Calu3 (cell line): ENCODE data around the gene GREM2. TPM values are rescaled to one million over a fixed set of nuclear protein-coding genes. Genes with fewer than 3 reads are reported as not detected.

Experiments
- BruUV-seq: library from RNA; stranded (reverse); fragments of 400-500 nt; replicated peaks from 2 replicates; lab custom pipeline; 2021; lab: Mats Ljungman, UMichigan
- CTCF ChIA-PET: fragments of 300-600 bp; sonication (Branson Sonifier 250); formaldehyde crosslinking; loops from one replicate; lab custom pipeline; 2022; ENCODE audit warnings: antibody characterized with exemption; lab: Charles Lee
- DNase-seq: peaks from one replicate; pipeline ENCODE4 v3.0.0; 2022
- H3K27ac Mint-ChIP-seq: one replicate; pipeline ENCODE4 v1.8.0; 2022; ENCODE audit warnings: mixed read lengths; ENCODE audit not compliant: unreplicated experiment
- H3K27me3 Mint-ChIP-seq: one replicate; pipeline ENCODE4 v1.8.0; 2022; ENCODE audit warnings: mixed read lengths; ENCODE audit not compliant: unreplicated experiment
- H3K36me3 Mint-ChIP-seq: one replicate; pipeline ENCODE4 v1.8.0; 2022; ENCODE audit warnings: mild to moderate bottlenecking, moderate library complexity, mixed read lengths; ENCODE audit not compliant: insufficient read depth, unreplicated experiment
- H3K4me1 Mint-ChIP-seq: one replicate; pipeline ENCODE4 v1.8.0; 2022; ENCODE audit warnings: mild to moderate bottlenecking, low read depth, mixed read lengths; ENCODE audit not compliant: unreplicated experiment
- H3K4me3 Mint-ChIP-seq: one replicate; pipeline ENCODE4 v1.8.0; 2022; ENCODE audit warnings: mild to moderate bottlenecking, low read depth, moderate library complexity, mixed read lengths; ENCODE audit not compliant: unreplicated experiment
- H3K9me3 Mint-ChIP-seq: one replicate; pipeline ENCODE4 v1.8.0; 2022; ENCODE audit warnings: low read depth, mixed read lengths; ENCODE audit not compliant: unreplicated experiment
- intact Hi-C: fragments of 100-400 bp; cut with micrococcal nuclease; formaldehyde crosslinking; loops from one replicate; pipeline ENCODE4 v1.10.0; 2022; ENCODE audit not compliant: unreplicated experiment
- total RNA-seq: library from RNA; stranded (reverse); gene quantifications from 2 replicates; pipeline ENCODE4 v1.2.3, GENCODE V29; 2022
- TF ChIP-seq, protein P1 (sequence below): fragments of 200-600 bp; IDR thresholded peaks from one replicate; pipeline ENCODE4 v1.8.0; 2022; ENCODE audit warnings: antibody characterized with exemption; ENCODE audit not compliant: unreplicated experiment

The GREM2 gene
- total RNA-seq, 1 experiment from 2014 or later, result not detected

DNA sequence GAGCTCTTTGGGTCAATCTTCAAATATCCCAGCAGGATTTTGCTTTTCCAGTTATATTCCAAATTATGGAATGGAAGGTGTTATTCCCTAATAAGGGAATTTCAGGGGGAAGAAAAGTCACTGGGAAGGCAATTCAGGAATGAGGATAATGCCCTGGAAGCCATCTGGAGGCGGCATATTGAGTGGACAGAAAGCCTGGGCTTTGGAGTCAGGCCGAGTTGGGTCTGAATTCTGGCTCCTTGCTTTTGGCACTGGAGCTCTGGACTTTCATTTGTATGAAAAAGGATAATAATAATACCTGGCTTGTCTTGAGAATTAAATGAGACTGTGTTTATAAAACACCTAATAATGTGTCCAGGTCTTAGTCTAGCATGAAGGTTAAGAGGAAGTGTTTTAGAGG, 16.5 kb downstream of the GREM2 start:
- Mint-ChIP-seq H3K36me3 (no peaks in the 10 kb centered on the region), H3K4me1 (no peaks in the 10 kb centered on the region), H3K27me3 (no peaks in the 10 kb centered on the region), H3K27ac (no peak overlapping the region), H3K4me3 (no peak overlapping the region), H3K9me3 (peaks cover 2% of the 10 kb centered on the region)
- intact Hi-C loops, result no loop called here
- CTCF ChIA-PET, result no interaction called here
- TF ChIP-seq, protein P1, sequence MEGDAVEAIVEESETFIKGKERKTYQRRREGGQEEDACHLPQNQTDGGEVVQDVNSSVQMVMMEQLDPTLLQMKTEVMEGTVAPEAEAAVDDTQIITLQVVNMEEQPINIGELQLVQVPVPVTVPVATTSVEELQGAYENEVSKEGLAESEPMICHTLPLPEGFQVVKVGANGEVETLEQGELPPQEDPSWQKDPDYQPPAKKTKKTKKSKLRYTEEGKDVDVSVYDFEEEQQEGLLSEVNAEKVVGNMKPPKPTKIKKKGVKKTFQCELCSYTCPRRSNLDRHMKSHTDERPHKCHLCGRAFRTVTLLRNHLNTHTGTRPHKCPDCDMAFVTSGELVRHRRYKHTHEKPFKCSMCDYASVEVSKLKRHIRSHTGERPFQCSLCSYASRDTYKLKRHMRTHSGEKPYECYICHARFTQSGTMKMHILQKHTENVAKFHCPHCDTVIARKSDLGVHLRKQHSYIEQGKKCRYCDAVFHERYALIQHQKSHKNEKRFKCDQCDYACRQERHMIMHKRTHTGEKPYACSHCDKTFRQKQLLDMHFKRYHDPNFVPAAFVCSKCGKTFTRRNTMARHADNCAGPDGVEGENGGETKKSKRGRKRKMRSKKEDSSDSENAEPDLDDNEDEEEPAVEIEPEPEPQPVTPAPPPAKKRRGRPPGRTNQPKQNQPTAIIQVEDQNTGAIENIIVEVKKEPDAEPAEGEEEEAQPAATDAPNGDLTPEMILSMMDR, result no peak
- DNase-seq, result no peak
- BruUV-seq, result no TSS peak

DNA sequence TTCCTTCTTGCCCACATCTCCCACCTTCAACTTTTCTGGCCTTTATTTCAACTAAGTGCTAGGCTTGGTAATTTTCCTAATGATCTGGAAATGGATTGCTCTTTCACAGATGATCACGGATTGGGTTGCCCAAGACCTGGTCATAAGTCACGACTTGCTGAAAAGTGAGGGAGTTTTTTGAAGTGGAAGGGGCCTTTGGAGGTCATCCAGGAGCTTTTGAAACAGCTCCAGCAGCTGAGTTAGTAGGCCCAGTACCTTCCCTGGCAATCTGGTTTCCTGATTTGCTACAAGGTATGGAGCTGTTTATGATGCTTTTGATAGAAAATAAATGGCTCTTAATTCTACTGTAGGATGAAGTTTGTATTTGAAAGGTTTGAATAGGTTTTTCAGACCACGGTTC, 20.4 kb downstream of the GREM2 start:
- no peak for DNase-seq
- TF ChIP-seq, protein P1, result no peak
- CTCF ChIA-PET, result no interaction called here
- intact Hi-C loops, result no loop called here
- peaks cover 7% of the 10 kb centered on the region for H3K9me3 Mint-ChIP-seq
- H3K36me3 Mint-ChIP-seq, result no peaks in the 10 kb centered on the region
- no peak overlapping the region for H3K4me3 Mint-ChIP-seq
- H3K4me1 Mint-ChIP-seq, result no peaks in the 10 kb centered on the region
- no peaks in the 10 kb centered on the region for H3K27me3 Mint-ChIP-seq
- no peak overlapping the region for H3K27ac Mint-ChIP-seq
- BruUV-seq, result no TSS peak

DNA sequence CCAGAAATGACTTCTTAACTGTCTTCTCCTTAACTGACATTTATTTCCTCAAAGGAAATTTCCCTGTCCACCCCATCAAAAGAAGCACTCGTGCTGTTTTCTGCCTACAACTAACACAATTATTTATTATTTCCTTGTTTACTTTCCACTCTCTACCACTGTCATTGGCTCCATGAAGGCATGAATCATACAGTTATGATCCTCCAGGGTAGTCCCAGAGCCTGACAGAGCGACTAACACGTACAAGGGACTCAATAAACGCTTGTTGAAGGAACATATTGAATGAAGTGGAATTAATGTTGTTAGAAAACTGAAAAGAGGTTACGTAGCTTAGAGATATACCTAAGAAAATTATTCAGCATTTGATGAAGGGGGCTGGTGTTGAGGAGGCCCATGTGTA, 20.9 kb downstream of the GREM2 start:
- H3K4me3 Mint-ChIP-seq, result no peak overlapping the region
- peaks cover 7% of the 10 kb centered on the region for H3K9me3 Mint-ChIP-seq
- H3K27ac Mint-ChIP-seq, result no peak overlapping the region
- CTCF ChIA-PET, result no interaction called here
- TF ChIP-seq, protein P1, result no peak
- H3K27me3 Mint-ChIP-seq, result no peaks in the 10 kb centered on the region
- H3K4me1 Mint-ChIP-seq, result no peaks in the 10 kb centered on the region
- intact Hi-C loops, result no loop called here
- H3K36me3 Mint-ChIP-seq, result no peaks in the 10 kb centered on the region
- BruUV-seq, result no TSS peak
- no peak for DNase-seq

DNA sequence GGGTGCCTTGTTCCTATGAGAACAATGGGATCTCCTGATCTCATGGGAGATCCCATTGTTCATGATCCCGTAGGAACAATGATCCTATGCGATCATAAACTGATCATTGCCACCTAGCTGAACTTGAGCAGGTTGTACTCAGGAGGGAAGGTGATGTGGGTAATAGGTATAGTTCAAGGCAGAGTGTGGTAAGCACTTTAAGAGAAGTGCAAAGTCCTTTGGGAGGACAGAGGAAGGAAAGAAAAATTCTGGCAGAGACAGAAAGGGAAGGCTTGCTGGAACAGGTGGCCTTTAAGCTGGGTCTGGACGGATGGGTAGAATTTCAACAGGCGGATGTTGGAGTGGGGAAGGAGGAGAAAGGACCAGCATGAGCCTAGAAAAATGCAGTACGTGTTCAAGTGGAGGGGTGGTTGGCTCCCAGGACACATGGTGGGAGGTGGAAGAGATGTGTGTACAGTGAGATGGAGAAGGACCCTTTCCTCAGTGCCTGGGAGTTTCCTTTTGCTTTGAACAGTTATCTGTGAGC, 22.3 kb downstream of the GREM2 start:
- Mint-ChIP-seq H3K4me3 (no peak overlapping the region), H3K4me1 (no peaks in the 10 kb centered on the region), H3K27me3 (no peaks in the 10 kb centered on the region), H3K36me3 (no peaks in the 10 kb centered on the region), H3K9me3 (peaks cover 7% of the 10 kb centered on the region), H3K27ac (no peak overlapping the region)
- BruUV-seq, result no TSS peak
- intact Hi-C loops, result no loop called here
- DNase-seq, result no peak
- CTCF ChIA-PET, result no interaction called here
- TF ChIP-seq, protein P1, result no peak
